NCI-H187 treated with DMSO at 0.1 percent for 48 hours (cell line): Measurements from ENCODE around the gene CDK18.

Source experiments
- DNase-seq: peaks from one replicate; lab custom pipeline; 2025; lab: John Stamatoyannopoulos, UW

Gene CDK18

DNA sequence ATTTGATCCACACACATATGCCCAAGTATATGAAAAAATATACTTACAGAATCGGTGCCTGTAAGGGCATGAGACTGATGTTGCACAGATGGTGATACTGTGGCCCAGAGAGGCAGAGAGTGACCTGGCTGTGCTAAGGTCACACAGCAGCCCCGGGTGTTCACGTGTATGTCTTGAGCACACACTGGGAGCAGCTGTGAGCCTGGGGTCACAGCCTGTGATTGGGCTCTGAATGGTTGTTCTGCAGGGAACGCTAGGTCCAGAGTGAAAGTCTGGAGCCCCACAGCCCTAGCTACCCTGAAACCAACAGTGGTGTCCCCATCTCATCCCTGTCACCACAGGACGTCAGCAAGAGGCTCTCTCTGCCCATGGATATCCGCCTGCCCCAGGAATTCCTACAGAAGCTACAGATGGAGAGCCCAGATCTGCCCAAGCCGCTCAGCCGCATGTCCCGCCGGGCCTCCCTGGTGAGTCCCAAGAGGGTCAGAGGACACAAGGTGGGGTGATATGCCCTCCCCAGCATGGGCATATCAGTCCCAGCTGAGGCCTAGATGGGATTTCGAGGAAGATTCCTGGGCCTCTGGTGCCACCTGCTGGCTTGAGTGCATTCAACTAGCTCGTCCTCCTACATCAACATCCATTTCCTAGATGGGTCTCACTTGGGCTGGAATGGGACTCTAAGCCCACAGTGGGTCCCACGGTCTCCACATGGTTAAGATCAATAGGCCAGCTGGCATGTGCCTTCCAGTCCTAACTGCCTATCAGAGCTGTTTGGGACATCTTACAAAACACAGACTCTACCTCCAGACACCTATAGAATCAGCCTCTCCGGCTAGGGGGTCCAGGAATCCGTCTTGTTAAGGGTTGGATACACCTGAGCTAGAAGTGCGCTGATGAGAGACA lies 19.7 kb downstream of the CDK18 start:
- peak; percentile 56 for DNase-seq

DNA sequence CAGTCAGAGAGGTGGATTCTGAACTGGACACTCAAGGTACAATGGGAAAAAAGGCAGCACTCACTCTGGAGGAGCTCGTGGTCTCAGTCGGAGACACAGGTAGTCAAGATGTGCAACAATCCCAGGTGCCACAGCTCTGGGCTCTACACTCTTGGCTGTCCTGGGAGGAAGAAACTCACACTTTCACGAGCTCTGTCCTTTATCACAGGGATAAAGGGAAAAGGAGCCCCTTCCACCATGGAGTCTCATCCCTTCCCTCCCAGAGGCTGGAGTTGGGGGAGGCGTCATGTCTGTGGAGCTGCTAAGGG lies 20.3 kb downstream of the CDK18 start:
- no peak for DNase-seq

DNA sequence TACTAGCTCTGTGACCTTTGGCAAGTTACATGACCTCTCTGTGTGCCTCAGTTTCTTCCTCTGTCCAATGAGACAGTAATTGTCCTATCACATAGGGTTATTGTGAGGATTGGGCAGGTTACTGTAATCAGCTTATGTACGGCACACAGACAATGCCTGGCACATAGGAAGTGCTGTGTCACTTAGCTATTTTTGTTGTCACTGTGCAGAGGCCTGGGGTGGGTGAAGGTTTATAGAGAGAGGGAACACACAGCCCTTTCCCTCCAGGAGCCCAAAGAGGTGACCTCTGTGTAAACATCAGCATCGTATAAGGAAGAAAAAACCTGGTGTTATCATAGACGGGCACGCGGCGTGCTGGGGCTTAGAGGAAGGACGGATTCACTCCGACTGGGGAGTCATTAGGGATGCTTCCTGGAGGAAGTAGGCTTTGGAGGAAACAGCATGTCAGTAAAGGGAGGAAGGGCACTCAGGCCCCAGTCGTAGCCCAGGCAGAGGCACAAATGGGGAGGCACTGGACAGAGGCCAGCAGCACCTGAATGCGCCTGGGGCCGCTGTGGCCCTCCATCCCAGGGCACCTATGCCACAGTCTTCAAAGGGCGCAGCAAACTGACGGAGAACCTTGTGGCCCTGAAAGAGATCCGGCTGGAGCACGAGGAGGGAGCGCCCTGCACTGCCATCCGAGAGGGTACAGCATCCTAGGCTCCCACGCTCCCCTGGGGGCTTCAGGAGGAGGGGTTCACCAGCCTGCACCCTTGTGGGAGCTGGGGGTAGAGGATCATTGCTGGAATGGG lies 21.2 kb downstream of the CDK18 start:
- no peak for DNase-seq

DNA sequence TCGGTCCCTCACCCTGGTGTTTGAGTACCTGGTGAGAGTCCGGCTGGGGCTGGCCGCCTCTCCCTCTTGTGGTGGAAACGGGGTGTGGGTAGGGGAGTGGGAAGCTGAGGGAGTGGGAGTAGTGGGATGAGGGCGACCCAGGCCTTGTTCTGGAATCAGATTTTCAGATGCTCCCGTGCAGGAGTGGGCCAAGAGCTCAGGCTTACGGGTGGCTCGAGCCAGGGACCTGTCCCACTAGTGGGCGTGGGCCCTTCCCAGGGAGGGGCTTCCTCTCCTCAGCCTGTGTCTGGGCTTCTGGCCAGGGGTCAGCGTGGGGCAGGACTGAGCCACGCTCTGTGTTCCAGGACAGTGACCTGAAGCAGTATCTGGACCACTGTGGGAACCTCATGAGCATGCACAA lies 22.0 kb downstream of the CDK18 start:
- DNase-seq = no peak

DNA sequence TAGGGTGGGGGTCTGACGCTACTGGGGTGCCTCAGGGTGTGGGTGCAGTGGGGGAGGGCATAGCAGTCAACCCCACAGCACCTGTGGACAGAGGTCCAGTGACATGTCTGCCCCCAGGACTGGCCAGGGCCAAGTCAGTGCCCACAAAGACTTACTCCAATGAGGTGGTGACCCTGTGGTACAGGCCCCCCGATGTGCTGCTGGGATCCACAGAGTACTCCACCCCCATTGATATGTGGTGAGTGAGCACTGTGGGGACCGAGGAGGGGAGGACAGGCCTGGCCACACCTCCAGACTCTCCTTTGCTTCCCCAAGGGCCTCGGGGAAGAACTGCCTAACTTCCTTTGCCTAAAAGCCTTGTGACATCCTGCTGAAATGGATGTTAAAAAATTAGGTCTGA lies 23.5 kb downstream of the CDK18 start:
- no peak for DNase-seq

DNA sequence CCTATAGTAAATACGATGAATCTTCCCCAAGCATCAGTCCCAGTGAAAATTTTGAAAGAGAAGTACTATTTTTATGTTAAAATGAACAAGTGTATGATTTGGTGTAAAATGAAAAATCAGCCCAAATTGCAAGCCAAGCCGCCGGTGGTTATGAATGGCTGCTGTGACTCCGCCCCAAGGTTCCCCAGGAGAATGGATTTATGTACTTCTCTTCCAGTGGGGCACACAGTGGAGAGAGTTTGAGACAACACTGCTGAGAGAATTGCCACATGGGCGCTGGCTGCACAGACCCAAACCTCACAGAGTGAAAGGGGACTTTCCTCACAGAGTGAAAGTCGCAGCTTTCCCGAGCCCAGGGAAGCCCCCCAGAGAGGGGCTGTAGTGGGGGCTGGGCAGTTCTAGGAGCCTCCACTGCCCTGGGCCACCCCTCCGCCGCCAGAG lies 24.0 kb downstream of the CDK18 start:
- DNase-seq = no peak

DNA sequence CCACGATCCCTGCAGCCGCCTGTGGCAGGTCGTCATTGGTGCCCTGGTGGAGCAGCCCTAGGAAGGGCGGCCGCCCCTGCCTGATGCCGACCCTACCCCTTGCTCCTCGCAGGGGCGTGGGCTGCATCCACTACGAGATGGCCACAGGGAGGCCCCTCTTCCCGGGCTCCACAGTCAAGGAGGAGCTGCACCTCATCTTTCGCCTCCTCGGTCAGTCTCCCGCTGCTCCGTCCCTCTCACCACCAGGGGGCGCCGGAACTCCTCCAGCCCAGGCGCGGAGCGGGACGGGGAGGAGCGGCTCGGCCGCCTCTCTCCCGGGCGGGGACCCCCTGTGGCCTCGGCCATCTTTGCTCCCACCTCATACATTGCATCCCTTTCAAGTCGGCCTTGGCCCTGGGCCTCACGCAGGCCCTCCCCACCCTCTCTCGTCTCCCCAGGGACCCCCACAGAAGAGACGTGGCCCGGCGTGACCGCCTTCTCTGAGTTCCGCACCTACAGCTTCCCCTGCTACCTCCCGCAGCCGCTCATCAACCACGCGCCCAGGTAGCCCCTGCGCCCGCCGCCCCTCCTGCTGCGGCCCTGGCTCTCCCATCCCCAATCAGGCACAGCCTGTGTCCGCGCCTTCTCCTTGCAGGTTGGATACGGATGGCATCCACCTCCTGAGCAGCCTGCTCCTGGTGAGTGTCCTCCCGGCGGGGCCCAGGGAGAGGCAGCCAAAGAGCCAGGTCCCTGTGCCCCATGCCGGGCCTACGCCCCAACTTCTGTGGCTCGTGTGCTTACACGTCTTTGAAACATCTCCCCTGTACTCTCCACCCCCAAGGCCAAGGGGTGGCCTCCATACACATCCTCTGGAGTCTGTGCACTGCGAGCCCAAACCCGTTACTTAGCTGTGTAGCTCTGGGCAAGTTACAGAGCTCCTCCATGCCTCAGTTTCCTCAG lies 24.7 kb downstream of the CDK18 start:
- DNase-seq = peak; percentile 46

DNA sequence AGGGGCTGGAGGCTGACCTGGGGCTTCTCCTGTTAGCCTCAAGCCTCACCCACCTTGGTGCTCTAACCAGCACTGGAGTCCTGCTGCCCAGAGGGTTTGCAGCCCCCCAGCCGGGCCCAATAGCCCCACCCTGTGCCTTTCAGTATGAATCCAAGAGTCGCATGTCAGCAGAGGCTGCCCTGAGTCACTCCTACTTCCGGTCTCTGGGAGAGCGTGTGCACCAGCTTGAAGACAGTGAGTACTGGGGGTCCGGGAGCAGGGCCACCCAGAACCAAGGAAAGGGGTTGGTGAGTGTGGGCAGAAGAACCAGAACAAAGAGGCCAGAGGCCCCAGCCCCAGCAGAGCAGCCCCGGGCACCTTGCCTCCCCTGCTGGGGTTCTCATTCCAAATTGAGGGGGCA lies 25.6 kb downstream of the CDK18 start:
- no peak for DNase-seq

DNA sequence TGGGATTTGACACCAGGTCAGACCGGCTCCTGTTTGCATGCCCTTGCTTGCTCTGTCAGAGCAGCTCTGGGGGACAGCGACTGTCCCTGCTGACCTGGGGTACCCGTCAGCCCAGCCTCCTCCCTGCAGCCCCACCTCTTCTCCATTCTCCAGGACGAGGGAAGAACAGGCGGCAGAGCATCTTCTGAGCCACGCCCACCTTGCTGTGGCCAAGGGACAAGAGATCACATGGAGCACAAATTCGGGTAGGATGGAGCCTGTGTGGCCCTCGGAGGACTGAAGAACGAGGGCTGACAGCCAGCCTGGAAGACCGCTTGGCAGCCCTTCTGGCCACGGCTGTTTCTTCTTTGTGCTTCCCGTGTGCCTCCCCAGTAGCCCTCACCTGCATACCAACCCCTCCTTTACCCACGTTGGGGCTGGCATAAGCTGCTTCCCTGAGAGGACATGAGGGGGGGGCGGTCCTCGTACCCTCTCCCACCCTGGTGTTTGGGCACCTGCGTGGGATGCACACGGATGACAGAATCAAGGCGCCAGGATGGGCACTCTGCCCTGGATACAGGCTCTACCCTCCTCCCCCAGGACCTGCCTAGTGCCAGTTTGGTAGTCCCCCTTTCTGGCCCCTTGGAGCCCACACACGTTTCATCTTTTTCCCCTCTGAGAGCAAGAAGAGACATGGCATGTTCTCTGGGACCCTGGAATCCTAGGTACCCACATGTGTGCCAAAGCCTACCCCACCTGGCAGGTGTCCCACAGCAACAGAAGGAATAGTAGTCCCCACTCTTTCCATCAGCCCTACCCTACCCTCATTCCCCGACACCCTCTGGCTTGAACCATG lies 26.9 kb downstream of the CDK18 start:
- DNase-seq = no peak

DNA sequence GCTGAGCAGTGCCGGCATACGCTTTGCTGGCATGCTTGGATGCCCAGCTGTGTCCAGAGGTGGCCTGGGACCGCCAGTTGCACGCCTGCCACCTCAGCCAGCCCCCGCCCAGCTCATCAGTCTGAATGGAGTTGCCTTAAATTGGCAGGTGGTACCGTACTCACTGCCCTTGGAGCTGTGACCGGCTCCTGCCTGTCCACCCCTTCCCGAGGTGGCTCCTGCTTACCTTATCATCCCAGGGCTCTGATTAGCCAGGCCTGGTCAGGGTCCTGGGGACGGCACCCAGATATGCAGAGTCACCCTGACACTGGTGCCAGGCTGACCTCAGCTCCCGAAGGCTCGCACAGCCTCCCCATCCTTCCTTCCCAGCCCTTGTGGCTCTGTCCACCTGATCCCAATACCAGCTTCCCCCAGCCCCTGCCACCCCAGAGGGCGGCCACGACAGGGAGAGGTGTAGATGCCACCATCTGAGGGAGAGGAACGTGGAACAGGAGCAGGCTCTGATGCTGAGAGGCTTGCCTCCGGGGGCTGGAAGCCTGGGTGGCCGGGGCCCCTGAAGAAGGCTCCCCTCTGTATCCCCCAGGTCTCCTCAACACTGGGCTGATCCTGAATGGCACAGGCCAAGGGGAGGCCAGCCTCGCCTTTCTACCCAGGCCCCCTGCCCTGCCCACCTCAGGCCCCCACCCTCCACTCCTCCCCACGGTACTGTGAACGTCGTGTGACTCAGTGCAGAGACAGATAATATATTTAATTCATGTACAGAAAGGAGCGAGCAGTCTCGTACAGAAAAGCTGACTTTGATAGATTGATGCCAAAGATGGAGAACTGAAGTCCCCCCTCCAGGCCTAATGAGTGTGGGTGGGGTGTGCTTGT lies 27.8 kb downstream of the CDK18 start:
- no peak for DNase-seq

DNA sequence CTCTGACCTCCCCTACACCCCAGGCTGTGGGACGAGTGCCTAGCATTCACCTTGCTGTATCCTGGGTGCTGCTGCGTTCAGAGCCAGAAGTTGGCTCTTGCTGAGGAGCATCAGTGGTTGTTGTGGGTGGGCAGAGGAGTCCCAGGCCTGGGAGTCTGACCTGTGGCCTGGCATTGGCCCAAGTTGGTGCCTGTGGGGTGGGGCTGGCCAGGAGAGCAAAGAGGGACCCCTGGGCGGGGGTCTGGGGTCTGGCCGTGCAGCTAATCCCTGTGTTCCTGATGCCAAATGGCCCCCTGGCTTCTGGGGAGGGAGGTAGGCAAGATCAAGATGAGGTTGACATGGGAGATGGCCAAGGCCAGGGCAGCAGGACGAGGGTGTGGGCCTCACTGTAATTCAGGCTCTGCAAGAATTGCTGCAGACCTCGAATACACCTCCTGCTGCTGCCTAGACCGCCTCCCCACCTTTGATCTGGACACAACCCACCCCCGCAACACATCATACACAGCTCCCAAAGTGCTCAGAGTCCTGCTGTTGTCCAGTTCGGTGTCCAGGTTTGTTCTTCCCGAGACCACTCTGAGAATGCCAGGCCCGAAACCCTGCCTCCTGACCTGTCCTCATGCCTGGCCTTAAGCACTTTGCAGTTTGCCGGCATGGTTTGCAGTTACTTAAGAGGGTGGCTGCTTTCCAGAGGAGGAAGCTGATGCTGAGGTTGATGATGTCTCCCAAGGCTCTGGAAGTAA lies 28.7 kb downstream of the CDK18 start:
- DNase-seq = no peak

DNA sequence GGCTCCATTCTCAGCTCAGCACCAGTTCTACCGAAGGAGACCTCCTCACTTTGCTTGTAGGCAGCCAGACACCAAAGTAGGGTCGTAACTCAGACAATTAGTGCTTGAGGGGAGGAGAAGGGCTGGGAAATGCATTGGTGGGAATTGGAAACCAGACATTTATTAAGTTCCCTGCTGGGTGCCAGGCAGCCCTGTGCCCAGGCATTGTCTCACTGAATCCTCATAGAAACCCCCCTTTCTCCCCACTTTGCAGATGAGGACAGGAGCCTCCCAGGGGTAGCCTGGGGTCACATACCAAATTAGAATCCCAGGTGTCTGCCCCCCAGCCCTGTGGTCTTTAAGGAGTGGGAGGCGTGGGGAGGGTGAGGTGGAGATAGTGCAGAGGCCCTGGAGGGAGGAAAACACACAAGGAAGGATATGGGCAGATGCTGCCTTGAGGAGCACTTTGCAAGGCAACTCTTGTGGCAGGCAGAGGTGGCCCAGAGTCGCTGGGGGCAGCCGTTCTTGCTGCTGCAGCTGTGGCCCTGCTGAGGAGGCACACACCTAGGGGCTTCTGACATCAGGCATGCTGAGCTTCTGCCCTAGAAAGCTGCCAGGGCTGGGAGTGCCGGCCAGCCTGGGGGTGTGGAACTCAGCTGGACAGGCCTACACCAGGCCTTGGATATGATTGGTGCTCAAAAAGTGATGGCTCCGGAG lies 29.4 kb downstream of the CDK18 start:
- no peak for DNase-seq

DNA sequence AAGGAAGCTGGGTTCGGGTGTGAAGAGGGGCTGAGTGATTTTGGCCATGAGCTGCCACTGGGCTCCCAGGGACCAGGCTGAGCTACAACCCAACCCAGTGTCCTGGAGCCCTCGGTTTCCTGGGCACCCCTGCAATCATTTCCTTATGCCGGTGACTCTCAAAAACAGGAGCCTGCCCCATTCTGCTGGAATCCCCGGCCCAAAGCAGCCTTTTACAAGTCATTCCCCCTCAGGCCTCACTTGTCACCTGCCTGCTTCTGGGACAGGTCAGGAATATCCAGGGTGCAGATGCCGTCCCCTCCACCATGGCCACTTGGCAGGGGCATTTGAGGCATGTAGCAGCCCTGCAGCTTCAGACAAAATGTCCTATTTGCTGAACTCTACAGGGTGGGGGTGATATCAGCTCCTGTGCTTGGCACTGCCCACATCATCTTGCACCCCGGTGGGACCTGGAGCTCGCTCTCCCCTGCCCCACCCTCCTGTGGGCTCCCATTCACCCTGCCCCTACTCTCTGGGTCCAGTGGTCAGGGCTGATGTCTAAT lies 30.0 kb downstream of the CDK18 start:
- no peak for DNase-seq

DNA sequence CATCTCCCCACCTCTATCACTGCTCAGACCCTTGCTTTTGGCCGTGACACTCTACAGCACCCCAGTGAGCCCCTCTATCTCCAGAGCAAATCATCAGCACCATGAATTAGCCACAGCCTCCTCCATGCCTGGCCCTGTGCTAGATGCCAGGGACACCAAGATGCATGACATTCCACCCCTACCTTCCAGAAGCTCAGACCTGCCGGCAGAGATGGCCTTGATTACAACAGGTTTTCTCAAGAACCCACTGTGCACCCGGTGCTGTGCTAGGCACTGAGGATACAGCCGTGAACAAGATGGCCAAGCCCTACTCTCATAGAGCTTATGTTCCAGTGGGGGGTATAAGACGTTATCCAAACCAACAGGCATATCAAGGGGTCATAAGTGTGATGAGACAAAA lies 30.6 kb downstream of the CDK18 start:
- no peak for DNase-seq

DNA sequence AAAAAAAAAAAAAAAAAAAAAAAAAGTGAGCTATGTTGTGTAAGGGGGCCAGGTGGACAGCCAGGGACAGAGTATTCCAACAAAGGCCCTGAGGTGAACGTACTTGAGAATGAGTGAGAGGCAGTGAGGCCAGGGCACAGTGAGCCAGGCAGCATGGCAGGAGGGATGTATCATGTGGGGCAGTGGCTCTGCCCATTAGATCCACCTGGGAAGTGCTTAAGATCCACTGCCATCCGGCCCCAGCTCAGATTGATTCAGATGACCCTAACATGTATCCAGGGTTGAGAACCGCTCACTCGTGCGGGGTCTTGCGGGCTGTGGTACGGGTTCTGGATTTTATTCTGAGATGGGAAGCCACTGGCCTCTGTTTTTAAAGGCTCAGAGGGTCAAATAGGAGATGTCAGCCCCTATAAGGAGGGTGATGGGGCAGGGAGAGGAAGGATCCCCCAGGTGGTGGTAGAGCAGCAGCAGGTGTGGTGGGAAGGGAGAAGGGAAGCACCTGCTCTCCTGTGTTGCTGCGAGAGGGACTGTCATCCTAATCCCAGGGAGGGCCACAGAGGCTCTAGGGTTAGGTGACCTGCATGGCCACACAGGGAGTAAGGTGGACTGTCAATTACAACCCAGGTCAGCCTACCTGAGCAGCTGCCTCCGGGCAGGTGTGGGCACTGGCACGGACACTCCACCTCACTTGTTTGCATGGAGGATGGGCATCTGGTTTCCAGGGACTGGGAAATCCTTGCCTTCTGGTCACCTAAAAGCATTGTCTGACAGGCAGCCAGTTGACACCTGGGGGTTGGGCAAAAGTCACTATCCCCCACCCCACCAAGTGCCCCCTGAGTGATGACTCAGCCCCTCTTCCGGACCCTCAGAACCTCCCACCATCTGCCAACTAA lies 31.6 kb downstream of the CDK18 start:
- DNase-seq = no peak

DNA sequence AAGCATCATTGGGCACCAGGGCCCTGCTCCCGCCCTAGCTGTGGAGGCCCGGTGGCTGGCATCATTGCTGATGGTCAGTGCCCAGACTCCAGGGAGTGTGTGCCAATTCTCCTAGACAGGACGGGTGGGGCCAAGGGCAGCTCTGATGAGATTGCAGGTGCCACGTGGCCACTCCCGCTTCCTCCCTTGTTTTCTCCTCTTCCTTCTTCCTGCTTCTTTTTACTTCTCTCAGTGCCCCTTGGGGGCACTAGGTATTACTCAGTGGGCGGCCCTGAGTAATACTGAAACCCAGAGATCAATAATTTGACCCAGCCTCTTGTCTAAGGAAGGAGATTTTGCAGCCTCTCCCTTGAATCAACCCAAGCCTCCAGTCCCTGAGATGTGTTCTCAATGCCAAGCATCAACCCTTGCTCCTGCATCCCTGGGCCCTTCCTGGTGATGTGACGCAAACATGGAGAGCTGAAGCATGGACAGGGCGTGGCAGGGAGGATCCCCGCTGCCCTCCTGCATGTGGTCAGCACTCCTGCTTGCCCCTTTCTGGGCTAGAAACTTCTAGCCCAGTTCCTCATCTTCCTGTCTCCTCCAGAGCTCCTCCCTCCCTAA lies 32.4 kb downstream of the CDK18 start:
- no peak for DNase-seq

DNA sequence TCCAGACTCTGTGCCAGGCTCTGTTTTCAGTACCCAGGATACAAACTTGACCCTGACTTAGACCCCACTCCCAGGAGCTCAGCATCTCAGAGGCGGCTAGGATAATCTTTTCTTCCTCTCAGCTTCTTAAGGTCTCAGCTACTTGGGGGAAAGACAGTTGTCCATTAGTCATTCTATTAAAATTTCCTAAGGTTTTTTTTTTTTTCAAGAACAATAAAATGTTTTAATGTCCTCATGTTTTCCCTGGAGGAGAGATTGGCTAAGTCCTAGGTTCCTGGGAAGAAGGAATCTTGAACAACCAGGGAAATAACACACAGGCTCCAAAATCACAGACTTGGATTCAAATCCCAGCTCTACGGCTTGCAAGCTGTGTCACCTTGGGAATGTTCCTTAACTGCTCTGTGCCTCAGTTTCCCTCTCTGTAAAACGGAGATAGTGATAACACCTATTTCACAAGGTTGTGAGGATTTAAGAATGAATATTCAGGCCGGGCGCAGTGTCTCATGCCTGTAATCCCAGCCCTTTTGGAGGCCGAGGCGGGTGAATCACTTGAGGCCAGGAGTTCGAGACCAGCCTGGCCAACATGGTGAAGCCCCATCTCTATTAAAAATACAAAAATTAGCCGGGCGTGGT lies 33.0 kb downstream of the CDK18 start:
- DNase-seq = no peak
